GM18868 (cell line): Measurements from ENCODE around the gene SAA4.
"Not testable (repeated sequence)": the region's sequence is repeated elsewhere in the genome, so short reads cannot be mapped to it uniquely, and the experiment has no call there.

ENCODE experiments used
- ATAC-seq: cut with Tn5 transposase; IDR thresholded peaks from one replicate; pipeline ENCODE4 v1.9.1; 2021; ENCODE audit warnings: mild to moderate bottlenecking, moderate library complexity; ENCODE audit not compliant: unreplicated experiment

Gene SAA4

DNA sequence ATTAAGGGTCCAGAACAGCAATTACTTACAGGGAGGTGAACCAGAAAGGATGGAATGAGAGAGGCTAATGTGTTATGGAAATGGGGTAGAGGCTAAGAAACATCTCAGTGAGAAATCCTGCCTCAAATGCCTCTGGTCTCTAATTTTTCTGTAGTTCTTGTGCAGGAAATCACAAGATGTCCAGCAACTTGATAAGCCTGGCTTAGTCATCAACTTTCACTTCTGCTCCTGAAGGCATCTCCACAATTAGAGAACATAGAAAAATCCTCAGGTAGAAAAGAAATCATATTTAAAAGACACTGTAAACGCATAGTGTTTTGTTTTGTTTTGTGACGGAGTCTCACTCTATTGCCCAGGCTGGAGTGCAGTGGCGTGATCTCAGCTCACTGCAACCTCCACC, 45.2 kb downstream of the SAA4 start:
- no peak for ATAC-seq

DNA sequence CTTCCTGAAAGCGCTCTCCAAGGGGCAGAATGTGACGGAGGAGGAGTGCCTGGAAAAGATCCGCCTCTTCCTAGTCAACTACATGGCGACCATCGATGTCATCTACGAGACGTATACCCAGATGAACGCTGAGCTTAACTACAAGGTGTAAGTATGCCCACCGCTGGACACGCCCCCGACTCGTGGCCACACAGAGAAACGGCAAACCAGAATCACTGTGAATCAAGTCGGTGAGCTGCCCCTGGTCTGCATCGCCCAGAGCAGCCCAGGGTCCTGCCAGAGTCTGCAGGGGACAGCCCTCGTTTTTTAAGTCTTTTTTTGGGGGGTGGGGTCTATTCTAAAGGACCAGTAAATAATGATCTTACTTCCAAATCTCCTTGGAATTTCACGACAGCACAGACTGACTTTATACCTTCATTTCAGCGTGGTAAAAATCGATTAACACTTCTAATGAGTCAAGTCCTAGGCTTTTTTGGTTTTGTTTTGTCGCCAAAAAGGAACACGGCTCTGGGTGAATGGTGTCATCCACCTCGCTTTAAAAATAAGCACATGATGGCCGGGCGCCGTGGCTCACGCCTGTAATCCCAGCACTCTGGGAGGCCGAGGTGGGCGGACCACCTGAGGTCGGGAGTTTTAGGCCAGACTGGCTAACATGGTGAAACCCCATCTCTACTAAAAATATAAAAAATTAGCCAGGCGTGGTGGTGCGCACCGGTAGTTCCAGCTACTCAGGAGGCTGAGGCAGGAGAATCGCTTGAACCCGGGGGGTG, 46.9 kb downstream of the SAA4 start:
- ATAC-seq = not testable (repeated sequence)

DNA sequence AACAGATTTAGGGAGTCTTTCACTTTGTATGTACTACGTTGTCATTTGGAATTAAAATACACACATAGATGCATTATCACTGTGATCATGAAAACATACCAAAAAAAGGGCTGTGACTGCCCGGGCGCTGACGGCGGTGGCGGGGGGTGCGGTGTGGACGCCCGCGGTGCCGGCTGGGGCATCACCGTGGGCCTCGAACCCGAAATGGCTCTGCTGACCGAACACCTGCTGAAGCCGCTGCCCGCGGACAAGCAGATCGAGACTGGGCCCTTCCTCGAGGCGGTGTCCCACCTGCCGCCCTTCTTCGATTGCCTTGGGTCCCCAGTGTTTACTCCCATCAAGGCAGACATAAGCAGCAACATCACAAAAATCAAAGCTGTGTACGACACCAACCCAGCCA, 47.8 kb downstream of the SAA4 start:
- ATAC-seq = no peak
